NB4 (cell line): Measurements from ENCODE around the gene LAMA3.

ENCODE experiments used
- POLR2A ChIP-seq: IDR thresholded peaks from 2 replicates; pipeline ENCODE4 v1.6.1; 2011; ENCODE audit warnings: mild to moderate bottlenecking; ENCODE audit not compliant: insufficient read length; ENCODE audit errors: extremely low read depth
- TF ChIP-seq, protein P1 (sequence below): IDR thresholded peaks from one replicate; pipeline ENCODE4 v1.5.1; 2012; ENCODE audit warnings: low read depth, low read length

DNA sequence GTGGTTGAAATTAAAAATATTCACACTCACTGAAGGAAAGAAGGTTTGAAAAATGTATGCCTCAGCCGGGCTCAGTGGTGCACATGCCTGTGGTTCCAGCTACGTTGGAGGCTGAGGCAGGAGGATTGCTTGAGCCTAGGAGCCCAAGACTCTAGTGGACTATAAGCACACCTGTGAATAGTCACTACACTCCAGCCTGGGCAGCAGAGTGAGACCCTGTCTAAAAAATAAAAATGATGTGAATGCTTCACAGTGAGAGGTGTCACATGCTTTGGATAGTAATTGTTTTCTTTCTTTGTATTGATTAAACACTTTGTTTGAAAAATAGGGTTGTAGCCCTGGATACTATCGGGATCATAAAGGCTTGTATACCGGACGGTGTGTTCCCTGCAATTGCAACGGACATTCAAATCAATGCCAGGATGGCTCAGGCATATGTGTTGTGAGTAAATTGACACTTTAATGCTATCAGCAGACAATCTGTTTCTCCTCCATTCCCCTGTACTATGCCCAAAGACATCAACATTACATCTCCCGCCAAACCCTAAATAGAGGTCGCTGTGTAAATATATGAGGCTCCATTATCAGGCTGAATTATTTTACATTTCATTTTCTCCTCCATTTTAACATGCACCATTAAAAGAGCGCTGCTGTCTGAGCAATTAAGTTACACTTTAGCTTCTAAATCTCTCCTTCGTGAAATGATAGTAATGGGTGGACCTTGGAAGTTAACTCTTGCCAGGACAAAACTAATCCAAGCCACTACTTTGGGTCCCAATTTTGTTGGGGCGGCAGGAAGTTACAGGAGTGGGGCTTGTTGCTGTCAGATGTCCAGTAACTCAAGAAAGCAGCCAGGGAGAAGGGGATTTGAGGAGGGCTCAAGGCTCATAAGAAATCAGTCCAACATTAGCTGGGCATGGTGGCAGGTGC lies 187.0 kb downstream of the LAMA3 start:
- TF ChIP-seq, protein P1, sequence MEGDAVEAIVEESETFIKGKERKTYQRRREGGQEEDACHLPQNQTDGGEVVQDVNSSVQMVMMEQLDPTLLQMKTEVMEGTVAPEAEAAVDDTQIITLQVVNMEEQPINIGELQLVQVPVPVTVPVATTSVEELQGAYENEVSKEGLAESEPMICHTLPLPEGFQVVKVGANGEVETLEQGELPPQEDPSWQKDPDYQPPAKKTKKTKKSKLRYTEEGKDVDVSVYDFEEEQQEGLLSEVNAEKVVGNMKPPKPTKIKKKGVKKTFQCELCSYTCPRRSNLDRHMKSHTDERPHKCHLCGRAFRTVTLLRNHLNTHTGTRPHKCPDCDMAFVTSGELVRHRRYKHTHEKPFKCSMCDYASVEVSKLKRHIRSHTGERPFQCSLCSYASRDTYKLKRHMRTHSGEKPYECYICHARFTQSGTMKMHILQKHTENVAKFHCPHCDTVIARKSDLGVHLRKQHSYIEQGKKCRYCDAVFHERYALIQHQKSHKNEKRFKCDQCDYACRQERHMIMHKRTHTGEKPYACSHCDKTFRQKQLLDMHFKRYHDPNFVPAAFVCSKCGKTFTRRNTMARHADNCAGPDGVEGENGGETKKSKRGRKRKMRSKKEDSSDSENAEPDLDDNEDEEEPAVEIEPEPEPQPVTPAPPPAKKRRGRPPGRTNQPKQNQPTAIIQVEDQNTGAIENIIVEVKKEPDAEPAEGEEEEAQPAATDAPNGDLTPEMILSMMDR: no peak
- TF ChIP-seq POLR2A: no peak
